ENCODE results near the gene MZB1. TPM values are rescaled to one million over a fixed set of nuclear protein-coding genes. Genes with fewer than 3 reads are reported as not detected.

The MZB1 gene
- total and polyA plus RNA-seq, 2 of the 8 experiments (the other 6 are each of a cell fraction or from before 2014, with no cell fraction given), result 0.39 to 0.47 TPM

DNA sequence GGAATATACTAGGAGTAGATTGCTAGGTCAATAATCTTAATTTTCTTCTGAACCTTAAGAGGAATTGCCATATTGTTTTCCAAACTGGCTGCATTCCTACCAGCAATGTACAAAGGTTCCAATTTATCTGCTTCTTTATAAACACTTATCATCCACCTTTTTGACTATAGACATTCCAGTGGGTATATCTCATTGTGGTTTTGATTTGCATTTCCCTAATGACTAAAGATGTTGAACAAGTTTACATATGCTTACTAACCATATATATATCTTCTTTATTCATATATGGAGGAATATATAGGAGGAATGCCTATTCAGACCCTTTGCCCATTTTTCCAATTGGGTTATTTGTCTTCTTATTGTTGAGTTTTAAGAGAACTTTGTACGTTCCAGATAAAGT, 42.0 kb upstream of the MZB1 start:
- Histone ChIP-seq H3K4me1 (replicated peaks in 1 of 4; ENCODE audit: control insufficient read depth in 3 of 4, insufficient read depth in 4 of 4, low read length in 3 of 4) (no peaks in the 10 kb centered on the region), H3K36me3 (ENCODE audit: control insufficient read depth in 2 of 4, insufficient read depth in 4 of 4, low read length in 3 of 4) (peaks cover 0 to 18% (median 6%) of the 10 kb centered on the region in 4 experiments; a peak in 3 of 8 replicates), H2BK12ac (ENCODE audit: low read depth, low read length) (no peak overlapping the region), H3K27ac (ENCODE audit: low read depth, low read length) (no peak overlapping the region), H3K79me1 (ENCODE audit: low read depth, low read length) (no peaks in the 10 kb centered on the region), H3K18ac (ENCODE audit: extremely low read depth, low read length) (no peak overlapping the region), H2BK20ac (ENCODE audit: low read length) (no peak overlapping the region), H3K4me3 (ENCODE audit: extremely low read depth in 1 of 4, insufficient read depth in 2 of 4, low read depth in 3 of 4, low read length in 4 of 4) (no peak overlapping the region), H2BK15ac (ENCODE audit: low read length) (no peak overlapping the region), H3K14ac (ENCODE audit: insufficient read length) (no peak overlapping the region), H4K20me1 (replicated peaks in 1 of 2; ENCODE audit: control insufficient read depth in 1 of 2, insufficient read depth in 2 of 2, low read length in 2 of 2) (no peaks in the 10 kb centered on the region), H3K79me2 (ENCODE audit: control insufficient read depth in 1 of 2, insufficient read depth in 2 of 2, low read length in 2 of 2) (no peaks in the 10 kb centered on the region), H3K23ac (ENCODE audit: insufficient read length) (no peak overlapping the region), H3K9me3 (ENCODE audit: insufficient read depth in 2 of 2, low read depth in 1 of 2, low read length in 1 of 2) (no peaks in the 10 kb centered on the region), H3K9ac (replicated peaks in 1 of 4; ENCODE audit: extremely low read depth in 1 of 4, low read depth in 3 of 4, low read length in 3 of 4) (no peak overlapping the region), H4K91ac (replicated peaks; ENCODE audit: insufficient read length, low read length) (no peak overlapping the region), H3K27me3 (replicated peaks in 1 of 4; ENCODE audit: control insufficient read depth in 3 of 4, extremely low read depth in 1 of 4, insufficient read depth in 3 of 4, low read length in 3 of 4) (no peaks in the 10 kb centered on the region), H3K4ac (replicated peaks; ENCODE audit: insufficient read length, low read depth, low read length) (no peak overlapping the region), H3K56ac (replicated peaks; ENCODE audit: insufficient read length, low read depth, low read length) (no peak overlapping the region), H3K23me2 (ENCODE audit: low read depth, low read length) (no peaks in the 10 kb centered on the region), H3K4me2 (ENCODE audit: insufficient read depth in 1 of 2, low read depth in 2 of 2, low read length in 2 of 2) (no peak overlapping the region), H2BK5ac (ENCODE audit: low read depth, low read length) (no peak overlapping the region), H4K5ac (ENCODE audit: insufficient read length, low read depth, low read length) (no peak overlapping the region), H2AFZ (ENCODE audit: low read length) (no peak overlapping the region), H2BK120ac (replicated peaks; ENCODE audit: low read depth, low read length) (no peak overlapping the region), H4K8ac (ENCODE audit: extremely low read depth, insufficient read depth, low read length) (no peak overlapping the region), H2AK5ac (ENCODE audit: low read depth, low read length) (no peak overlapping the region)
- POLR2A ChIA-PET (ENCODE audit: partially characterized antibody), result interaction anchor here (1.3 kb wide), 1 partner anchor 20 kb away, joined by 3 read pairs; no protein-coding TSS in a partner anchor
- DNase-seq (ENCODE audit: low read depth in 1 of 2, low spot score in 2 of 2) (no peak), FAIRE-seq (no peak)
- WGBS, 2 experiments (ENCODE audit: extremely low coverage in 1 of 2, insufficient coverage in 1 of 2, insufficient read length in 1 of 2, insufficient replicate concordance in 2 of 2, low coverage in 1 of 2, low lambda C conversion rate in 2 of 2, missing lambda C conversion rate in 1 of 2), result 95% methylated on average over 1 of the region's 1 CpG; no CpG with 5 or more reads in 1 of the 2 experiments
- CTCF ChIA-PET (ENCODE audit: partially characterized antibody), result interaction anchor here (0.7 to 3.4 kb wide), 4 partner anchors 8 to 79 kb away, joined by 3 to 18 read pairs (median 4); no protein-coding TSS in a partner anchor
- TF ChIP-seq SAP30 (IDR thresholded peaks at IDR 0.05; ENCODE audit: insufficient read depth, insufficient replicate concordance, low read length), result no peak
- TF ChIP-seq, protein P1, sequence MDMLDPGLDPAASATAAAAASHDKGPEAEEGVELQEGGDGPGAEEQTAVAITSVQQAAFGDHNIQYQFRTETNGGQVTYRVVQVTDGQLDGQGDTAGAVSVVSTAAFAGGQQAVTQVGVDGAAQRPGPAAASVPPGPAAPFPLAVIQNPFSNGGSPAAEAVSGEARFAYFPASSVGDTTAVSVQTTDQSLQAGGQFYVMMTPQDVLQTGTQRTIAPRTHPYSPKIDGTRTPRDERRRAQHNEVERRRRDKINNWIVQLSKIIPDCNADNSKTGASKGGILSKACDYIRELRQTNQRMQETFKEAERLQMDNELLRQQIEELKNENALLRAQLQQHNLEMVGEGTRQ (IDR thresholded peaks at IDR 0.05; ENCODE audit: low read length), result no peak
- TF ChIP-seq RNF2 (IDR thresholded peaks at IDR 0.05; ENCODE audit: borderline replicate concordance, low read depth, low read length, missing control alignments, poor library complexity, severe bottlenecking), result no peak
- TF ChIP-seq CEBPB (IDR thresholded peaks at IDR 0.05; ENCODE audit: low read depth, low read length), result no peak
- no peak for TF ChIP-seq POLR2AphosphoS5 (IDR thresholded peaks at IDR 0.05; ENCODE audit: low read depth, low read length)
- no peak for TF ChIP-seq SUZ12 (IDR thresholded peaks at IDR 0.05; ENCODE audit: low read length)
- no peak for TF ChIP-seq CBX5 (IDR thresholded peaks at IDR 0.05; ENCODE audit: low read depth, low read length)
- TF ChIP-seq FOSL1 (IDR thresholded peaks at IDR 0.05; ENCODE audit: insufficient read depth, low read depth, low read length), result no peak
- TF ChIP-seq SP1 (IDR thresholded peaks at IDR 0.05; ENCODE audit: low read depth, low read length), result no peak
- no peak for TF ChIP-seq RAD21 (IDR thresholded peaks at IDR 0.05 in 1 of 2, conservative IDR thresholded peaks at IDR 0.05 in 1 of 2; ENCODE audit: low read depth in 2 of 2, low read length in 2 of 2)
- no peak for TF ChIP-seq CHD1 (IDR thresholded peaks at IDR 0.05; ENCODE audit: low read depth, low read length)
- TF ChIP-seq SP2 (IDR thresholded peaks at IDR 0.05; ENCODE audit: low read length), result no peak
